PC-3 (cell line): ENCODE measurements around the gene LRRC57.

ENCODE experiments used
- EZH2 ChIP-seq: fragments of 300-600 bp; sonication (generic); IDR thresholded peaks from one replicate; pipeline ENCODE4 v1.6.1; 2017; ENCODE audit warnings: antibody characterized with exemption, mild to moderate bottlenecking, low read length; ENCODE audit not compliant: unreplicated experiment
- TF ChIP-seq, protein P1 (sequence below): fragments of 300-600 bp; sonication (generic); conservative IDR thresholded peaks from 2 replicates; pipeline ENCODE4 v1.5.1; 2017; ENCODE audit warnings: antibody characterized with exemption, low read depth, mild to moderate bottlenecking, low read length

GRCh38 chr15:42578984-42579537, 30.5 kb upstream of the LRRC57 start:
- TF ChIP-seq, protein P1, sequence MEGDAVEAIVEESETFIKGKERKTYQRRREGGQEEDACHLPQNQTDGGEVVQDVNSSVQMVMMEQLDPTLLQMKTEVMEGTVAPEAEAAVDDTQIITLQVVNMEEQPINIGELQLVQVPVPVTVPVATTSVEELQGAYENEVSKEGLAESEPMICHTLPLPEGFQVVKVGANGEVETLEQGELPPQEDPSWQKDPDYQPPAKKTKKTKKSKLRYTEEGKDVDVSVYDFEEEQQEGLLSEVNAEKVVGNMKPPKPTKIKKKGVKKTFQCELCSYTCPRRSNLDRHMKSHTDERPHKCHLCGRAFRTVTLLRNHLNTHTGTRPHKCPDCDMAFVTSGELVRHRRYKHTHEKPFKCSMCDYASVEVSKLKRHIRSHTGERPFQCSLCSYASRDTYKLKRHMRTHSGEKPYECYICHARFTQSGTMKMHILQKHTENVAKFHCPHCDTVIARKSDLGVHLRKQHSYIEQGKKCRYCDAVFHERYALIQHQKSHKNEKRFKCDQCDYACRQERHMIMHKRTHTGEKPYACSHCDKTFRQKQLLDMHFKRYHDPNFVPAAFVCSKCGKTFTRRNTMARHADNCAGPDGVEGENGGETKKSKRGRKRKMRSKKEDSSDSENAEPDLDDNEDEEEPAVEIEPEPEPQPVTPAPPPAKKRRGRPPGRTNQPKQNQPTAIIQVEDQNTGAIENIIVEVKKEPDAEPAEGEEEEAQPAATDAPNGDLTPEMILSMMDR = no peak
- no peak for TF ChIP-seq EZH2
